SK-N-SH (cell line): ENCODE measurements around the gene ZBTB46. TPM values are rescaled to one million over a fixed set of nuclear protein-coding genes. Genes with fewer than 3 reads are reported as not detected.
A peak's percentile ranks its signal among the peaks of the same experiment; 100 is the strongest.

Source experiments
- CTCF ChIA-PET: fragments of 300-600, 350-600 bp; formaldehyde crosslinking; extraction: SDS; loops from one replicate; lab custom pipeline; 2021; lab: Yijun Ruan, JAX
- POLR2A ChIA-PET: fragments of 350-600 bp; sonication (Branson Sonifier 250); formaldehyde crosslinking; extraction: SDS; loops from one replicate; lab custom pipeline; 2020; ENCODE audit warnings: antibody characterized with exemption, inconsistent platforms; lab: Yijun Ruan, JAX
- DNase-seq: peaks from one replicate; pipeline ENCODE4 v3.0.0; 2012
- H2AFZ ChIP-seq: fragments of 200-600 bp; sonication (generic); 2 replicates; pipeline ENCODE4 v1.8.1; 2016; ENCODE audit warnings: antibody characterized with exemption, mild to moderate bottlenecking, low read depth
- H3F3A ChIP-seq: fragments of 200-600 bp; sonication (generic); replicated peaks from 2 replicates; pipeline ENCODE3; 2016; ENCODE audit warnings: antibody characterized with exemption, mild to moderate bottlenecking; ENCODE audit not compliant: insufficient read depth
- H3K27ac ChIP-seq, 2 experiments: fragments of 200-500 bp in 1 of 2; fragments of 200-600 bp in 1 of 2; sonication (Bioruptor generic) in 1 of 2; sonication (generic), shearing (Covaris generic) in 1 of 2; 2 replicates each; pipeline versions ENCODE4 v1.5.1 to v1.6.1; 2014 to 2016; ENCODE audit warnings: low read depth in 2 of 2, inconsistent platforms in 1 of 2, low read length in 1 of 2, mild to moderate bottlenecking in 1 of 2, mixed read lengths in 1 of 2
- H3K27me3 ChIP-seq: fragments of 200-600 bp; sonication (generic), shearing (Covaris generic); 2 replicates; pipeline ENCODE4 v1.6.1; 2016; ENCODE audit warnings: mixed run types; ENCODE audit not compliant: insufficient read depth
- H3K36me3 ChIP-seq, 2 experiments: fragments of 200-500 bp in 1 of 2; fragments of 200-600 bp in 1 of 2; sonication (Bioruptor generic) in 1 of 2; sonication (generic) in 1 of 2; replicated peaks in 1 of 2; 2 replicates each; pipeline versions ENCODE3 to v1.5.1; 2014 to 2016; ENCODE audit warnings: low read length in 1 of 2, mild to moderate bottlenecking in 1 of 2; ENCODE audit not compliant: insufficient read depth in 2 of 2, control insufficient read depth in 1 of 2
- H3K4me1 ChIP-seq, 2 experiments: fragments of 200-500 bp in 1 of 2; fragments of 200-600 bp in 1 of 2; sonication (Bioruptor generic) in 1 of 2; sonication (generic), shearing (Covaris generic) in 1 of 2; 2 replicates each; pipeline versions ENCODE4 v1.5.1 to v1.6.1; 2014 to 2016; ENCODE audit warnings: low read depth in 1 of 2, low read length in 1 of 2, mixed run types in 1 of 2; ENCODE audit not compliant: insufficient read depth in 2 of 2, control insufficient read depth in 1 of 2
- H3K4me2 ChIP-seq: fragments of 200-600 bp; sonication (generic), shearing (Covaris generic); 2 replicates; pipeline ENCODE4 v1.6.1; 2017; ENCODE audit warnings: mixed run types
- H3K4me3 ChIP-seq, 2 experiments: fragments of 200-500 bp in 1 of 2; fragments of 200-600 bp in 1 of 2; sonication (Bioruptor generic) in 1 of 2; sonication (generic), shearing (Covaris generic) in 1 of 2; 2 replicates each; pipeline versions ENCODE4 v1.5.1 to v1.8.1; 2014 to 2016; ENCODE audit warnings: low read depth in 2 of 2, inconsistent platforms in 1 of 2, low read length in 1 of 2, mild to moderate bottlenecking in 1 of 2, mixed read lengths in 1 of 2, moderate library complexity in 1 of 2
- H3K79me2 ChIP-seq: fragments of 200-600 bp; sonication (generic); 2 replicates; pipeline ENCODE4 v1.8.1; 2017; ENCODE audit warnings: mild to moderate bottlenecking; ENCODE audit not compliant: insufficient read depth
- H3K9ac ChIP-seq: fragments of 200-600 bp; sonication (generic); 2 replicates; pipeline ENCODE4 v1.6.1; 2017; ENCODE audit warnings: mixed run types
- H3K9me2 ChIP-seq: fragments of 200-600 bp; sonication (generic); 2 replicates; pipeline ENCODE4 v1.6.1; 2017; ENCODE audit warnings: mixed run types
- H3K9me3 ChIP-seq: fragments of 200-600 bp; sonication (generic); 2 replicates; pipeline ENCODE4 v1.6.1; 2017; ENCODE audit warnings: mixed run types, mild to moderate bottlenecking, moderate library complexity
- H4K20me1 ChIP-seq: fragments of 200-600 bp; sonication (generic); 2 replicates; pipeline ENCODE4 v1.6.1; 2017; ENCODE audit warnings: mild to moderate bottlenecking, mixed run types; ENCODE audit not compliant: insufficient read depth
- EP300 ChIP-seq, 2 experiments: IDR thresholded peaks; 2 replicates each; pipeline versions ENCODE4 v1.4.0 to v1.6.1; 2012; ENCODE audit warnings: borderline replicate concordance in 1 of 2, low read depth in 1 of 2, low read length in 1 of 2
- EZH2phosphoT487 ChIP-seq: fragments of 200-600 bp; sonication (generic); IDR thresholded peaks from 2 replicates; pipeline ENCODE4 v1.6.1; 2017; ENCODE audit warnings: low read depth, mixed run types, mild to moderate bottlenecking, antibody characterized with exemption, moderate library complexity, borderline replicate concordance
- FOXJ3 ChIP-seq: sonication (generic); formaldehyde crosslinking; IDR thresholded peaks from 2 replicates; pipeline ENCODE4 v1.5.1; 2020; ENCODE audit warnings: mild to moderate bottlenecking, missing genetic modification reagents
- GATA2 ChIP-seq: sonication (generic); formaldehyde crosslinking; IDR thresholded peaks from 2 replicates; pipeline ENCODE4 v1.5.0; 2020; ENCODE audit warnings: mild to moderate bottlenecking, missing genetic modification reagents
- JUND ChIP-seq: IDR thresholded peaks from 2 replicates; pipeline ENCODE4 v1.4.0; 2012
- MEF2A ChIP-seq: IDR thresholded peaks from 2 replicates; pipeline ENCODE4 v1.4.0; 2012; ENCODE audit warnings: low read depth, borderline replicate concordance
- MXI1 ChIP-seq: IDR thresholded peaks from 2 replicates; pipeline ENCODE4 v1.6.1; 2012; ENCODE audit warnings: mild to moderate bottlenecking, low read depth, low read length, improper control_type of control experiment
- NFIC ChIP-seq: IDR thresholded peaks from 2 replicates; pipeline ENCODE4 v1.4.0; 2012; ENCODE audit warnings: borderline replicate concordance
- RAD21 ChIP-seq: IDR thresholded peaks from 2 replicates; pipeline ENCODE4 v1.6.1; 2012; ENCODE audit warnings: mild to moderate bottlenecking, low read length
- RFX5 ChIP-seq: IDR thresholded peaks from 2 replicates; pipeline ENCODE4 v1.6.1; 2012; ENCODE audit warnings: mild to moderate bottlenecking, improper control_type of control experiment, low read length
- RXRA ChIP-seq: IDR thresholded peaks from 2 replicates; pipeline ENCODE4 v1.4.0; 2012; ENCODE audit warnings: low read depth, mild to moderate bottlenecking, borderline replicate concordance
- SIN3A ChIP-seq: IDR thresholded peaks from 2 replicates; pipeline ENCODE4 v1.6.1; 2012; ENCODE audit warnings: low read depth, mild to moderate bottlenecking, low read length, moderate library complexity, borderline replicate concordance
- SMC3 ChIP-seq: IDR thresholded peaks from 2 replicates; pipeline ENCODE4 v1.6.1; 2012; ENCODE audit warnings: low read depth, low read length, improper control_type of control experiment
- TCF12 ChIP-seq: IDR thresholded peaks from 2 replicates; pipeline ENCODE4 v1.4.0; 2012
- WGBS: methylation state at CpG from one replicate; pipeline ENCODE4 v1.1.6; 2017; ENCODE audit warnings: low lambda C conversion rate; 5-methylcytosine and 5-hydroxymethylcytosine counted together
- polyA plus RNA-seq, 3 experiments: library from polyadenylated mRNA; depleted of rRNA; stranded (reverse); fragments of >200 nt; gene quantifications; 2 replicates each; pipeline ENCODE4 v1.2.3, GENCODE V29; 2012
- TF ChIP-seq, protein P1 (sequence below): fragments of 150-350 bp; IDR thresholded peaks from 2 replicates; pipeline ENCODE4 v1.6.1; 2016; ENCODE audit warnings: mild to moderate bottlenecking, low read depth, low read length
- TF ChIP-seq, protein P2 (sequence below): IDR thresholded peaks from 2 replicates; pipeline ENCODE4 v1.4.0; 2012; ENCODE audit warnings: low read depth
- TF ChIP-seq, protein P3 (sequence below): IDR thresholded peaks from 2 replicates; pipeline ENCODE4 v1.4.0; 2012; ENCODE audit warnings: low read depth, borderline replicate concordance
- TF ChIP-seq, protein P4 (sequence below): fragments of 200-600 bp; sonication (generic); IDR thresholded peaks from 2 replicates; pipeline ENCODE4 v1.6.1; 2017; ENCODE audit warnings: antibody characterized with exemption, mild to moderate bottlenecking, moderate library complexity

Gene ZBTB46
- polyA plus RNA-seq, 1 of the 3 experiments (the other 2 are of a cell fraction) = 0.15 TPM

DNA sequence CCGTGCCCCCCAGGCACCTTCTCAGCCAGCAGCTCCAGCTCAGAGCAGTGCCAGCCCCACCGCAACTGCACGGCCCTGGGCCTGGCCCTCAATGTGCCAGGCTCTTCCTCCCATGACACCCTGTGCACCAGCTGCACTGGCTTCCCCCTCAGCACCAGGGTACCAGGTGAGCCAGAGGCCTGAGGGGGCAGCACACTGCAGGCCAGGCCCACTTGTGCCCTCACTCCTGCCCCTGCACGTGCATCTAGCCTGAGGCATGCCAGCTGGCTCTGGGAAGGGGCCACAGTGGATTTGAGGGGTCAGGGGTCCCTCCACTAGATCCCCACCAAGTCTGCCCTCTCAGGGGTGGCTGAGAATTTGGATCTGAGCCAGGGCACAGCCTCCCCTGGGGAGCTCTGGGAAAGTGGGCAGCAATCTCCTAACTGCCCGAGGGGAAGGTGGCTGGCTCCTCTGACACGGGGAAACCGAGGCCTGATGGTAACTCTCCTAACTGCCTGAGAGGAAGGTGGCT, 133.7 kb downstream of the ZBTB46 start:
- Histone ChIP-seq H3K9me3 (no peaks in the 10 kb centered on the region), H3K79me2 (no peaks in the 10 kb centered on the region), H2AFZ (no peak overlapping the region), H3K36me3 (peaks cover 0 to 9% of the 10 kb centered on the region in 2 experiments), H3F3A (no peaks in the 10 kb centered on the region), H3K4me2 (no peak overlapping the region), H3K27ac (peak overlapping the region in 1 of 2 experiments; percentile 85; a peak in 1 of 4 replicates), H4K20me1 (no peaks in the 10 kb centered on the region), H3K4me1 (peaks cover 22 to 30% of the 10 kb centered on the region in 2 experiments; a peak in 3 of 4 replicates), H3K9ac (no peak overlapping the region), H3K27me3 (no peaks in the 10 kb centered on the region)
- CTCF ChIA-PET = interaction anchor here (0.6 to 1.3 kb wide), 5 partner anchors 11 to 276 kb away, joined by 3 to 6 read pairs (median 3); no protein-coding TSS in a partner anchor
- POLR2A ChIA-PET = interaction anchor here (0.7 to 3.4 kb wide), 7 partner anchors 11 to 282 kb away, joined by 3 to 22 read pairs (median 3); partner anchors contain the start of genes ARFRP1, RTEL1, SAMD10 and STMN3
- no peak for TF ChIP-seq TCF12
- TF ChIP-seq, protein P1, sequence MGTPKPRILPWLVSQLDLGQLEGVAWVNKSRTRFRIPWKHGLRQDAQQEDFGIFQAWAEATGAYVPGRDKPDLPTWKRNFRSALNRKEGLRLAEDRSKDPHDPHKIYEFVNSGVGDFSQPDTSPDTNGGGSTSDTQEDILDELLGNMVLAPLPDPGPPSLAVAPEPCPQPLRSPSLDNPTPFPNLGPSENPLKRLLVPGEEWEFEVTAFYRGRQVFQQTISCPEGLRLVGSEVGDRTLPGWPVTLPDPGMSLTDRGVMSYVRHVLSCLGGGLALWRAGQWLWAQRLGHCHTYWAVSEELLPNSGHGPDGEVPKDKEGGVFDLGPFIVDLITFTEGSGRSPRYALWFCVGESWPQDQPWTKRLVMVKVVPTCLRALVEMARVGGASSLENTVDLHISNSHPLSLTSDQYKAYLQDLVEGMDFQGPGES = no peak
- no peak for TF ChIP-seq GATA2 (CRISPR knock-in tag)
- no peak for TF ChIP-seq RFX5
- no peak for TF ChIP-seq RXRA
- TF ChIP-seq NFIC = 0 out of 2 replicates have a peak, but pooled peaks have one; percentile 18
- no peak for TF ChIP-seq SIN3A
- TF ChIP-seq, all 33 proteins: peak for 1
- Histone ChIP-seq H3K9me2 (no peaks in the 10 kb centered on the region), H3K4me3 (peak overlapping the region in 1 of 2 experiments; percentile 25; a peak in 1 of 4 replicates)
- WGBS = 60% methylated on average over 2 of the region's 7 CpGs
- peak; percentile 73 for DNase-seq

DNA sequence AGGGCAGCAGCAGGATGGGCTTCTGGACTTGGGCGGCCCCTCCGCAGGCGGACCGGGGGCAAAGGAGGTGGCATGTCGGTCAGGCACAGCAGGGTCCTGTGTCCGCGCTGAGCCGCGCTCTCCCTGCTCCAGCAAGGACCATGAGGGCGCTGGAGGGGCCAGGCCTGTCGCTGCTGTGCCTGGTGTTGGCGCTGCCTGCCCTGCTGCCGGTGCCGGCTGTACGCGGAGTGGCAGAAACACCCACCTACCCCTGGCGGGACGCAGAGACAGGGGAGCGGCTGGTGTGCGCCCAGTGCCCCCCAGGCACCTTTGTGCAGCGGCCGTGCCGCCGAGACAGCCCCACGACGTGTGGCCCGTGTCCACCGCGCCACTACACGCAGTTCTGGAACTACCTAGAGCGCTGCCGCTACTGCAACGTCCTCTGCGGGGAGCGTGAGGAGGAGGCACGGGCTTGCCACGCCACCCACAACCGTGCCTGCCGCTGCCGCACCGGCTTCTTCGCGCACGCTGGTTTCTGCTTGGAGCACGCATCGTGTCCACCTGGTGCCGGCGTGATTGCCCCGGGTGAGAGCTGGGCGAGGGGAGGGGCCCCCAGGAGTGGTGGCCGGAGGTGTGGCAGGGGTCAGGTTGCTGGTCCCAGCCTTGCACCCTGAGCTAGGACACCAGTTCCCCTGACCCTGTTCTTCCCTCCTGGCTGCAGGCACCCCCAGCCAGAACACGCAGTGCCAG, 134.3 kb downstream of the ZBTB46 start, which contains the start of gene TNFRSF6B:
Gene TNFRSF6B, plus strand, starts transcription at position 25 of the 729 bp plus-strand sequence. Its CDS starts 116 bp downstream, at position 141.
- Histone ChIP-seq H3K27me3 (no peaks in the 10 kb centered on the region), H3K4me3 (peak within 1 kb of the TSS in 1 of 2 experiments; percentile 25; a peak in 1 of 4 replicates), H2AFZ (no peak within 1 kb of the TSS), H3K9ac (no peak within 1 kb of the TSS), H3K79me2 (no peaks in the 10 kb centered on the region), H3K27ac (peak within 1 kb of the TSS in 1 of 2 experiments; percentile 47; a peak in 1 of 4 replicates), H3K4me2 (no peak within 1 kb of the TSS), H3K4me1 (peaks cover 22 to 24% of the 10 kb centered on the region in 2 experiments; a peak in 3 of 4 replicates), H3K36me3 (peaks cover 0 to 9% of the 10 kb centered on the region in 2 experiments), H3K9me2 (no peaks in the 10 kb centered on the region), H3K9me3 (no peaks in the 10 kb centered on the region), H3F3A (no peaks in the 10 kb centered on the region), H4K20me1 (no peaks in the 10 kb centered on the region)
- ChIA-PET POLR2A (interaction anchor here (0.7 to 3.4 kb wide), 6 partner anchors 11 to 283 kb away, joined by 3 to 22 read pairs (median 3); partner anchors contain the start of genes ARFRP1, RTEL1, SAMD10 and STMN3), CTCF (interaction anchor here (0.9 to 1.3 kb wide), 4 partner anchors 10 to 277 kb away, joined by 3 to 6 read pairs (median 3); no protein-coding TSS in a partner anchor)
- WGBS = 46% methylated on average over 32 of the region's 52 CpGs
- peak; percentile 77 for DNase-seq
- no peak for TF ChIP-seq NFIC
- no peak for TF ChIP-seq JUND
- TF ChIP-seq SIN3A = peak; percentile 5; the same call in 1 of the 2 replicates
- TF ChIP-seq, protein P2, sequence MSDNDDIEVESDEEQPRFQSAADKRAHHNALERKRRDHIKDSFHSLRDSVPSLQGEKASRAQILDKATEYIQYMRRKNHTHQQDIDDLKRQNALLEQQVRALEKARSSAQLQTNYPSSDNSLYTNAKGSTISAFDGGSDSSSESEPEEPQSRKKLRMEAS = no peak
- TF ChIP-seq TCF12 = no peak
- TF ChIP-seq MEF2A = no peak
- TF ChIP-seq, protein P3, sequence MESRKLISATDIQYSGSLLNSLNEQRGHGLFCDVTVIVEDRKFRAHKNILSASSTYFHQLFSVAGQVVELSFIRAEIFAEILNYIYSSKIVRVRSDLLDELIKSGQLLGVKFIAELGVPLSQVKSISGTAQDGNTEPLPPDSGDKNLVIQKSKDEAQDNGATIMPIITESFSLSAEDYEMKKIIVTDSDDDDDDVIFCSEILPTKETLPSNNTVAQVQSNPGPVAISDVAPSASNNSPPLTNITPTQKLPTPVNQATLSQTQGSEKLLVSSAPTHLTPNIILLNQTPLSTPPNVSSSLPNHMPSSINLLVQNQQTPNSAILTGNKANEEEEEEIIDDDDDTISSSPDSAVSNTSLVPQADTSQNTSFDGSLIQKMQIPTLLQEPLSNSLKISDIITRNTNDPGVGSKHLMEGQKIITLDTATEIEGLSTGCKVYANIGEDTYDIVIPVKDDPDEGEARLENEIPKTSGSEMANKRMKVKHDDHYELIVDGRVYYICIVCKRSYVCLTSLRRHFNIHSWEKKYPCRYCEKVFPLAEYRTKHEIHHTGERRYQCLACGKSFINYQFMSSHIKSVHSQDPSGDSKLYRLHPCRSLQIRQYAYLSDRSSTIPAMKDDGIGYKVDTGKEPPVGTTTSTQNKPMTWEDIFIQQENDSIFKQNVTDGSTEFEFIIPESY = peak; percentile 19; the same call in 1 of the 2 replicates
- TF ChIP-seq SMC3 = no peak
- TF ChIP-seq FOXJ3 (CRISPR knock-in tag) = no peak
- no peak for TF ChIP-seq RXRA
- no peak for TF ChIP-seq GATA2 (CRISPR knock-in tag)
- TF ChIP-seq MXI1 = no peak
- TF ChIP-seq RFX5 = no peak
- no peak for TF ChIP-seq RAD21
- TF ChIP-seq, protein P4, sequence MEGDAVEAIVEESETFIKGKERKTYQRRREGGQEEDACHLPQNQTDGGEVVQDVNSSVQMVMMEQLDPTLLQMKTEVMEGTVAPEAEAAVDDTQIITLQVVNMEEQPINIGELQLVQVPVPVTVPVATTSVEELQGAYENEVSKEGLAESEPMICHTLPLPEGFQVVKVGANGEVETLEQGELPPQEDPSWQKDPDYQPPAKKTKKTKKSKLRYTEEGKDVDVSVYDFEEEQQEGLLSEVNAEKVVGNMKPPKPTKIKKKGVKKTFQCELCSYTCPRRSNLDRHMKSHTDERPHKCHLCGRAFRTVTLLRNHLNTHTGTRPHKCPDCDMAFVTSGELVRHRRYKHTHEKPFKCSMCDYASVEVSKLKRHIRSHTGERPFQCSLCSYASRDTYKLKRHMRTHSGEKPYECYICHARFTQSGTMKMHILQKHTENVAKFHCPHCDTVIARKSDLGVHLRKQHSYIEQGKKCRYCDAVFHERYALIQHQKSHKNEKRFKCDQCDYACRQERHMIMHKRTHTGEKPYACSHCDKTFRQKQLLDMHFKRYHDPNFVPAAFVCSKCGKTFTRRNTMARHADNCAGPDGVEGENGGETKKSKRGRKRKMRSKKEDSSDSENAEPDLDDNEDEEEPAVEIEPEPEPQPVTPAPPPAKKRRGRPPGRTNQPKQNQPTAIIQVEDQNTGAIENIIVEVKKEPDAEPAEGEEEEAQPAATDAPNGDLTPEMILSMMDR = no peak
- TF ChIP-seq EZH2phosphoT487 = no peak
- no peak for TF ChIP-seq EP300 (IDR thresholded peaks at IDR 0.05; ENCODE audit: borderline replicate concordance in 1 of 2, low read depth in 1 of 2, low read length in 1 of 2)
